HG03108 (cell line): ENCODE measurements around the gene ACTRT3.

Source experiments
- ATAC-seq: cut with Tn5 transposase; IDR thresholded peaks from one replicate; pipeline ENCODE4 v1.9.1; 2021; ENCODE audit warnings: moderate library complexity; ENCODE audit not compliant: unreplicated experiment

ACTRT3 gene

DNA sequence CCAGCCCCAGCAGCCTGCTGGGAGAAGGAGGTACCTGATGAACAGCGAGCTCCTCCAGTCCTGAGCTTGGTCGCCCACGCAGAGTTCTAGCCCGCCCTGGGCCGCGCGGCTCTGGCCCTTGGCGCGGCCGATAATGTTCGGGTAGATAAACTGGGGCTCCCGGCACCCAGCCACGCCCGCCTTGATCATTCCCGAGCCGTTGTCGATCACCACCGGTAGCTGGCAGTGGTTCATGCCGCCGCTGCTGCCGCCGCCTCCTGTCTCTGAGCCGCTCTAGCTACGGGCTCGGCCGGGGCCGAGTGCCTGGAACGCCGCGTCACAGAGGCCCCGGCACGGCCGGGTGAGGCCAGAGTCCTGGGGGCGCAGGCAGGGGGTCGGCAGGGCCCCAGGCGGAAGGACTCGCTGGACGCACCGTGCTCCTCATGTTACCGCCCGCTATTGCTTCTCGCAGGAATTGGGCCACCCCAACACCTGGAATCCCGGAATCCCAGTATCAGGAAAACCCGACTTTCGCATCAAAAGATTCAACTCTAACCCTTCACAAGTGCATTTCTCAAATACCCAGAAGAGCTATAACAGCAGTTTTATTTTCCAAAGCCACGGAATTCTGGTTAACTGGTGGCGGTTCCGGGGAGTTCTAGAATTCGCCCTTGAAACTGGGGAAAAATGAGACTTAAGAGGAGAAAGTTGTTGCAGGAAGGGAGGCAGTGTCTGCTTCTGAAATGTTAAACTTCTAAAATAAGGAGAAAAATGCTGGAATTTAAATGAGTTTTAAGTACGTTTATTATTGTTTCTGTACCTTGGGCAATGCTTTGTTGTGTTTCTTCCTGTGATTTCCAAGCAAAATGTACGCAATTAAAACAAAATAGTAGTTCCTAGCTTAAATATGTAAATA is at the start of gene ACTRT3:
Gene ACTRT3, minus strand, starts transcription at position 275 of the 895 bp plus-strand sequence. Its CDS starts 41 bp downstream, at position 234.
- peak; percentile 15 for ATAC-seq

- ATAC-seq, result no peak
Measured at GRCh38 chr3:169818316-169818715, 49.0 kb upstream of the ACTRT3 start.

- no peak for ATAC-seq
Measured at GRCh38 chr3:169815590-169816150, 46.3 kb upstream of the ACTRT3 start.

DNA sequence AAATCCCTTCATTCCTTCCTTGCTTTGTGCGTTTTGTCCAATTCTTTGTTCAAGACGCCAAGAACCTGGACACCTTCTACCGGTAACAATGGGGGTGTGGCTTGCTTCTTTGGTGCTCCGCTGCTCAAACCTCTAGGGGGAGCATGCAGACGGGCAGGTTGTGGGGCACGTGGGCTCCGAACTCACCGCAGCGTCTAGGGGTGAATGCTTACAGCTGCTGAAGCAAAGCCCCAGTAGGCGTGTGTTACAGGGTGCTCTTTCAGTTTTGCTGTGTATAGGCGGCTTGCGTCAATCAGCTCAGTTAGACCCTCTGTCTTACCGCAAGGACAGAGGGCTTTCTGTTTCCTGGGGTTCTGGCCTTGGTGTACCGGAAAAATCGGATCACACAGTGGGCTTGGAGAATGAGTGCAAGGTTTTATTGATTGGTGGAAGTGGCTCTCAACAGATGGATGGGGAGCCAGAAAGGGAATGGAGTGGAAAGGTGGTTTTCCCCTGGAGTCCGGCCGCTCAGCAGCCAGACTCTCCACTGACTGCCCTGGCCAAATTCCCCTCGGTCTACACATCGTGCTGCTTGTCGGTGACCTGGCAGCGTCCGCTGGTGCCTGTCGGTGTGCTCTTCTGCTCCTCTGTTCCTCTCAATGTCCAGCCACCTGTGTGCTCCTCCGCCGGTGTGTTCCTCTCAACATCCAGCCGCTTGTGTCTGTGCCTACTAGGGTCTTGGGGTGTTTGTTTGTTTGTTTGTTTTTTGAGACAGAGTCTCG is 44.6 kb upstream of the ACTRT3 start:
- ATAC-seq, result peak; percentile 73

GRCh38 chr3:169813278-169813677 is 43.9 kb upstream of the ACTRT3 start:
- no peak for ATAC-seq

- ATAC-seq, result peak; percentile 65
Measured at GRCh38 chr3:169812332-169813235, 43.2 kb upstream of the ACTRT3 start, which contains the start of the genes LRRC34 and LRRIQ4. LRRC34 (minus strand) TSS chr3:169812904; CDS start chr3:169812548, 356 bp downstream. LRRIQ4 (plus strand) TSS chr3:169812870; CDS start chr3:169821922, 9,052 bp downstream.

DNA sequence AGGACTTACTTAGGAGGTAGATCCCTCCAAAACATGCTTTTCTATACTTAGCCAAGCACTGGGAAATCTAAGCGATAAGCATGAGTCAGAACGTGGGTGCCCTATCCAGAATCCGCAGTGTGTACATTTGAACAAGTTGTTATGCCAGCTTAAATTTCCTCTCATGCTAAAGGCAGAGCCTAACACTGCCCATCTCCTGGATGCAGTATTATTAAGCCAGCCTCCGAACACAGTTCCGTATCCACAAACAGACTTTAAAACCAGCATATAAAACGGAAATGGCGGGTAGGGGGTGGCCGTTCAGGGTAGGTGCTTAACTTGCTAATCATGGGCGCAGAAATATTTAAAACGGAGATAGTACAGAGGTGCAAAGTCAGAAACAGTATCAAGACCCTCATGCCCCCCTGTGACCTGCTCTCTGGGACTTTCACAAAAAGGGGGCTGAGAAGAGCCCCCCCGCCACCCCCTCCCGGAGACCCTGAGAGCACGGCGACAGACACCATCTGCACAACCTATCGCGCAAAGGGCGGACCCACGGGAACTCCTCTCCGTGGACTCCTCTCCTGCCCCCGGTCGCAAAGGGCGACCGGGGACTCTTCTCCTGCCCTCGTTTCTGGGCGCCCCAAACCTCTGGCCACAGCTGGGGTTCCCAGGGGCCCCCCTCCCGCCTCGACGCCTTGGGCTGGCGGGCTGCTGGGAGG is 42.4 kb upstream of the ACTRT3 start:
- ATAC-seq, result peak; percentile 5

- ATAC-seq, result no peak
Measured at GRCh38 chr3:169809230-169809795, 40.0 kb upstream of the ACTRT3 start.

DNA sequence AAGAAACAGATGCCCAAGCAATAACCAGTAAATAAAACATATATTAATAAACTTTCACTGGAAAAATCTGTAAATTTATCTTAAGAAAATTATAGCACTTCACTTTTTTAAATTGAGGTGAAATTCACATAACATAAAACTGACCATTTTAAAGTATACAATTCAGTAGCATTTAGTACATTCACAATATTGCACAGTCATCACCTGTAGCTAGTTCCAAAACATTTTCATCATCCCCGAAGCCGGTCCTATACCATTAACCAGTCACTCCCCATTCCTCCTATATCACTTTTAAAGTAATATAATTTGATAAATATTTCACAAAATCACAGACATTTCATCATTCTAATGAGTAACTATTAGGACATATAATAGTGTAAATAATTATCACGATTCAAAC is 35.3 kb upstream of the ACTRT3 start:
- no peak for ATAC-seq

- no peak for ATAC-seq
Measured at GRCh38 chr3:169792359-169792758, 23.0 kb upstream of the ACTRT3 start.

GRCh38 chr3:169790687-169791429 is 21.5 kb upstream of the ACTRT3 start:
- no peak for ATAC-seq

- ATAC-seq, result no peak
Measured at GRCh38 chr3:169790219-169790618, 20.9 kb upstream of the ACTRT3 start.

DNA sequence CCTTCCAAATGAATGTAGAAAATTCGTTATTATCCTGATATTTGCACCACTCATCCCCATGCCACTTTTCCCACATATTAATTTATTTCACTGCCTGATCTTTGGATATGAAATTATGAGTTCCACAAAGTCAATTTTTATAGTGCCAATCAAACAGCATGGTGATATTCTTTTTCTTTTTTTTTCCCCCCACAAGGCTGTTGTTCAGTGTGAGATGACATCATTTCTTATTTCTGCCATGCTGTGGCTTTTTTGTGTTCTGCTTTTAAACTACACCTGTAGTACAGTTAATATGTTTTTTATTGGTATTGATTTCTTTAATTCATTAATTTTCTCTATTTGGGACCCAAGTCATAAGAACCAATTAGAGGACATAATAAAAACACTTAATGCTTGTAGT is 18.4 kb upstream of the ACTRT3 start:
- no peak for ATAC-seq

GRCh38 chr3:169787120-169787519 is 17.8 kb upstream of the ACTRT3 start:
- ATAC-seq, result no peak

DNA sequence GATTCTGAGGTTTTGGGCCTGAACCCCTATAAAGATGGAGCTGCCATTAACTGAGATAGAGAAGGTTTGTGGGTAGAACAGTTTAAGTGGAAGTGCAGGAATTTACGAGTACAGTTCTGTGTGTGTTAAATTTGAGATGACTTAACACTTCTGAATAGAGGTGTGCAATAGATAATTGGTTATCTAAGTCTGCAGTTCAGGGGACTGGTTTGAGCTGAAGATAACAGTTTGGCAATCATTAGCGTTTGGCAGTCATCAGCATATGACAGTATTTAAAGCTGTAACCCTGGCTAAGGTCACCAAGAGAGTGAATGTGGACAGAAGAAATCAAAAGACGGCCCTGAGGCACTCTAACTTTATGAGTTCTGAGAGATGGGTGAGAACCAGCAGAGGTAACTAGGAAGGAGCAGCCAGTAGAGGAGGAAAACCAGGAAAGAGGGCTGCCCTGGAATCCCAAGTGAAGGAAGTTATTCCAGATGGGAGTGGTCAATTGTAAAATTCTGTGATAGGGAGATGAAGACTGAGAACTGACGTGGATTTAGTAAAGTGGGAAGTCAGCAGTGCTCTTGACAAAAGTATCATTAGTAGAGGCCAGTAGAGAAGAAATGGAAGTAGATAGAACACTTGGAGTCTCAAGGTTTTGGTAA is 12.0 kb upstream of the ACTRT3 start:
- ATAC-seq, result no peak

DNA sequence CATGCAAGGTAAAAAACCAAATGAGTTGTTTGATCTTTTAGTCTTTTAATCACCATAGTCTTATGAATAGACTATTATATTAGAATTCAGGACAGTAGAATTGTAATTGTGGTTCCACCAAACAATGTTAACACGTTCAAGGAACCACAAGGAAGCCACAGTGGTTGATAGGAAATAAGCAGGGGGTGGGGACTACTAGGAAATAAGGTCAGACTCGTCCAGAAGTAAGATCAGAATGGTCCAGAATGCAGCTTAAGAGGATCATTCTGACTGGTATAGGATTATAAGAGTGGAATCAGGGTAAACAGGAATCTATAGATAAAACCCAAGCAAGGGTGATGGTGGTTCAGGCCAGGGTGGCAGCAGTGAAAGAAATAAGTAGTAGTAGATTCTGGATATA is 11.4 kb upstream of the ACTRT3 start:
- no peak for ATAC-seq

DNA sequence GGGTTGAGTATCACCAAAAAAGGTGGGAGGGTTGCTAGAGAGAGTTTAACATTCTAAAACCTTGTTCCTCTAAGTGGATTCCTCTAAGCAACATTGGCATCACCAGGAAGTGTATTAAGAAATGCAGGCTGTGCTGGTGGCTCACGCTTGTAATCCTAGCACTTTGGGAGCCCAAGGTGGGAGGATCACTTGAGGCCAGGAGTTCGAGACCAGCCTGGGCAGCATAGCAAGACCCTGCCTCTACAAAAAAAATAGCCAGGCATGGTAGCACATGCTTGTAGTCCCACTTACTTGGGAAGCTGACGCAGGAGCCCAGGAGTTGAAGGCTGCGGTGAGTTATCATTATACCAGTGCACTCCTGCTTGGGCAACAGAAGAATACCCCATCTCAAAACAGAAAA is 8.5 kb upstream of the ACTRT3 start:
- no peak for ATAC-seq

DNA sequence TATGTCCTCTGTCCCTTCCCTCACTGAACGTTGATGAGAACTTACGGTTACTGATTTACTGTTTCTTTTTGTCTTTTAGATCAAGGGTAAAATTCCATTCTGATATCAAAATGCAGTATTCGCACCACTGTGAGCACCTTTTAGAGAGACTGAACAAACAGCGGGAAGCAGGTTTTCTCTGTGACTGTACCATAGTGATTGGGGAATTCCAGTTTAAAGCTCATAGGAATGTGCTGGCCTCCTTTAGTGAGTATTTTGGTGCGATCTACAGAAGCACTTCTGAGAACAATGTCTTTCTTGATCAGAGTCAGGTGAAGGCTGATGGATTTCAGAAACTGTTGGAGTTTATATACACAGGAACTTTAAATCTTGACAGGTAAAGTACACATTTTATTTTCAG is 4.8 kb upstream of the ACTRT3 start:
- ATAC-seq, result no peak
